GM12891 (cell line): ENCODE data around the gene SAGE1. TPM values are rescaled to one million over a fixed set of nuclear protein-coding genes. Genes with fewer than 3 reads are reported as not detected.
"Not testable (repeated sequence)": the region's sequence is repeated elsewhere in the genome, so short reads cannot be mapped to it uniquely, and the experiment has no call there.

Experiments used
- DNase-seq: peaks from one replicate; pipeline ENCODE4 v3.0.0; 2011; ENCODE audit warnings: low spot score; ENCODE audit not compliant: insufficient read length
- FAIRE-seq: peaks from 2 replicates; lab custom pipeline; 2011; peaks lifted over from hg19 to GRCh38; lab: Jason Lieb, UNC
- PAX5 ChIP-seq: IDR thresholded peaks from 2 replicates; pipeline ENCODE4 v1.6.1; 2011; ENCODE audit warnings: low read length, moderate library complexity, mild to moderate bottlenecking; ENCODE audit not compliant: insufficient read depth, severe bottlenecking
- POLR2A ChIP-seq: IDR thresholded peaks from 2 replicates; pipeline ENCODE4 v1.6.1; 2011; ENCODE audit warnings: low read depth, low read length, control low read depth
- POLR2AphosphoS5 ChIP-seq: IDR thresholded peaks from 2 replicates; pipeline ENCODE4 v1.6.1; 2011; ENCODE audit warnings: low read depth, low read length, control low read depth
- POU2F2 ChIP-seq: IDR thresholded peaks from 2 replicates; pipeline ENCODE4 v1.6.1; 2011; ENCODE audit warnings: low read depth, mild to moderate bottlenecking, control low read depth, low read length, moderate library complexity
- SPI1 ChIP-seq: IDR thresholded peaks from 2 replicates; pipeline ENCODE4 v1.6.1; 2011; ENCODE audit warnings: low read depth, low read length, control low read depth
- TAF1 ChIP-seq: IDR thresholded peaks from 2 replicates; pipeline ENCODE4 v1.6.1; 2011; ENCODE audit warnings: low read depth, low read length, control low read depth
- polyA plus RNA-seq: library from polyadenylated mRNA; unstranded; fragments of >200 nt; gene quantifications from one replicate; pipeline ENCODE4 v1.2.1, GENCODE V29; 2012; ENCODE audit warnings: low read depth, missing spikeins, inconsistent platforms; ENCODE audit not compliant: missing spikeins

Gene SAGE1, protein sequence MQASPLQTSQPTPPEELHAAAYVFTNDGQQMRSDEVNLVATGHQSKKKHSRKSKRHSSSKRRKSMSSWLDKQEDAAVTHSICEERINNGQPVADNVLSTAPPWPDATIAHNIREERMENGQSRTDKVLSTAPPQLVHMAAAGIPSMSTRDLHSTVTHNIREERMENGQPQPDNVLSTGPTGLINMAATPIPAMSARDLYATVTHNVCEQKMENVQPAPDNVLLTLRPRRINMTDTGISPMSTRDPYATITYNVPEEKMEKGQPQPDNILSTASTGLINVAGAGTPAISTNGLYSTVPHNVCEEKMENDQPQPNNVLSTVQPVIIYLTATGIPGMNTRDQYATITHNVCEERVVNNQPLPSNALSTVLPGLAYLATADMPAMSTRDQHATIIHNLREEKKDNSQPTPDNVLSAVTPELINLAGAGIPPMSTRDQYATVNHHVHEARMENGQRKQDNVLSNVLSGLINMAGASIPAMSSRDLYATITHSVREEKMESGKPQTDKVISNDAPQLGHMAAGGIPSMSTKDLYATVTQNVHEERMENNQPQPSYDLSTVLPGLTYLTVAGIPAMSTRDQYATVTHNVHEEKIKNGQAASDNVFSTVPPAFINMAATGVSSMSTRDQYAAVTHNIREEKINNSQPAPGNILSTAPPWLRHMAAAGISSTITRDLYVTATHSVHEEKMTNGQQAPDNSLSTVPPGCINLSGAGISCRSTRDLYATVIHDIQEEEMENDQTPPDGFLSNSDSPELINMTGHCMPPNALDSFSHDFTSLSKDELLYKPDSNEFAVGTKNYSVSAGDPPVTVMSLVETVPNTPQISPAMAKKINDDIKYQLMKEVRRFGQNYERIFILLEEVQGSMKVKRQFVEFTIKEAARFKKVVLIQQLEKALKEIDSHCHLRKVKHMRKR
- polyA plus RNA-seq = not detected

DNA sequence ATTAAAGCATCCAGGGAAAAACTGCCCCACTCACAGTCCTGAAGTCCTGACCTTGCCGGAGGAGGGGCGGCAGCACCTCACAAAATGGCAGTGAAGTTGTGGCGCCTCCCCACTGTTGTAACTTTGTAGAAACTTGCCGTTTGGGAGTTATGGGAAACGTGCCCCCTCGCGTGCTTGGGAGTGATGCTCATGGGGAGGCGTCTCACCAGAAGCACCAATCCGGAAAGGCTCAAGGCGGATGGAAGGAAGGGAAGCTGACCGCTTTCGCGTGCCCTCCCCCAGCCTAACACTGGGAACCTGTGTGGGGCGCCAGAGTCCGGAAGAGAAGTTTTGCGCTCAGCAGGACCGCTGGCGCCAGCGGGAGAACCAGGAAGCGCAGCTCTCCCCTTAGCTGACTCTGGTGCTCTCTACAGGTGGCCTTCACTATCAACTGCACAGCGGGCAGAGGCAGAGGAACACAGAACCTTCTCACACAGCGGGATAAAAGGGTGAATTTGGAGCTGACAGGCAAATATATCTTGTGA lies at the start of gene SAGE1, which contains the start of gene CT45A10:
Gene SAGE1 (plus strand): TSS at position 423 of the 524 bp plus-strand sequence. CDS start 2,527 bp downstream, outside the sequence.
Gene CT45A10 (minus strand): TSS at position 151 of the 524 bp plus-strand sequence. CDS start 8,100 bp downstream, outside the sequence.
- TF ChIP-seq POU2F2 (no peak), POLR2AphosphoS5 (no peak), SPI1 (no peak), TAF1 (no peak), POLR2A (no peak), PAX5 (no peak)
- no peak for FAIRE-seq
- DNase-seq = no peak

DNA sequence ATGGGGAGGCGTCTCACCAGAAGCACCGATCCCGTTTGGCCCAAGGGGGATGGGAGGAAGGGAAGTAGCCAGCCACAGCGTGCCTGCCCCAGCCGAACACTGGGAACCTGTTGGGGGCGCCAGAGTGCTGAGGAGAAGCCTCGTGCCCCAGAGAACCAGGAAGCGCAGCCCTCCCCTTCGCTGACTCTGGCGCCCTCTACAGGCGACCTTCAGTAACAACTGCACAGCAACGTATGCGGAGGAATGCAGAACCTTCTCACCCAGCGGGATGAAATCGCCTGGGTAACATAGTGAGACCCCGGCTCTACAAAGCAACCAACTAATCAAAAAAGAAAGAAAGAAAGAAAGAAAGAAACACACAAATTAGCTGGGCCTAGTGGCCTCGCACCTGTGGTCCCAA lies 39.1 kb upstream of the SAGE1 start, which contains the start of gene CT45A8:
Gene CT45A8 (minus strand): TSS at position 101 of the 400 bp plus-strand sequence. CDS start 3,755 bp downstream, outside the sequence.
- not testable (repeated sequence) for FAIRE-seq, DNase-seq

DNA sequence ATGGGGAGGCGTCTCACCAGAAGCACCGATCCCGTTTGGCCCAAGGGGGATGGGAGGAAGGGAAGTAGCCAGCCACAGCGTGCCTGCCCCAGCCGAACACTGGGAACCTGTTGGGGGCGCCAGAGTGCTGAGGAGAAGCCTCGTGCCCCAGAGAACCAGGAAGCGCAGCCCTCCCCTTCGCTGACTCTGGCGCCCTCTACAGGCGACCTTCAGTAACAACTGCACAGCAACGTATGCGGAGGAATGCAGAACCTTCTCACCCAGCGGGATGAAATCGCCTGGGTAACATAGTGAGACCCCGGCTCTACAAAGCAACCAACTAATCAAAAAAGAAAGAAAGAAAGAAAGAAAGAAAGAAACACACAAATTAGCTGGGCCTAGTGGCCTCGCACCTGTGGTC lies 21.8 kb upstream of the SAGE1 start, which contains the start of gene CT45A9:
Gene CT45A9 (minus strand): TSS at position 101 of the 400 bp plus-strand sequence. CDS start 3,751 bp downstream, outside the sequence.
- not testable (repeated sequence) for FAIRE-seq, DNase-seq

DNA sequence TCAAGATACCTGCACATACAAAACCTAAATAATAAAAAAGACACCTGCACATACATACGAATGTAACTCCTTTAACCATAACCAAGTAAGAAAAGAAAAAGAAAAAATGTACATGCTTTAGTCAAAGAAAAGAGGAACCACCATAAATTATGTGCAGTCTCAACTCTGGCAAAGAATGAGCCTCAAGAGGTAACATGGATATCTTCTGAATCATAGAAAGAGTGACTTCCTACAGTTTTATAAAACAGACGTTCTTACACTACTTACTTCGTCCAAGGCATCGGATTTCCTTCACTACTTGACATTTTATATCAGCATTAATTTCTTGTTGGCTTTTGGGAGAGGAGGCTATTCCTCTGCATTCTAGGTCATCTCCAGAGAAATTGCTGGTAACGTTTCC lies 10.8 kb upstream of the SAGE1 start:
- FAIRE-seq, DNase-seq: not testable (repeated sequence)

DNA sequence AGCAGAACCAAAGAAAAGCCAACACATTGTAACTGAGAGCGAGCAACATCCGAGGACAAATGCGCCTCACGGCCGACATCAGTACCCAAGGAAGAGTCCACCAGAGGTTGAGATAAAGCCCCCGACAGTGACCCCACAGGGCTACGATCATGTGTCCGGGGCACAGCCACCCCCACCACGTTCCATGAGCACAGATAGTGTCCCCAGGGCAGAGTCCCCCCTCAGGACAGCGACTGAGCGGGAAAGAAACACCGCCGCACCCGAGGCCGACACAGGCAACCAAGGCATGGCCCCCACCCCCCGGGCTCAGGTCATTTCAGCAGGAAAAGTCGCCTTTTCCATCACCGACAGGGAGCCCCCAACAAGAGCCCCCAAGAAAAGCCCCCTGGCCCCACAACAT lies 5.3 kb upstream of the SAGE1 start:
- not testable (repeated sequence) for FAIRE-seq, DNase-seq

DNA sequence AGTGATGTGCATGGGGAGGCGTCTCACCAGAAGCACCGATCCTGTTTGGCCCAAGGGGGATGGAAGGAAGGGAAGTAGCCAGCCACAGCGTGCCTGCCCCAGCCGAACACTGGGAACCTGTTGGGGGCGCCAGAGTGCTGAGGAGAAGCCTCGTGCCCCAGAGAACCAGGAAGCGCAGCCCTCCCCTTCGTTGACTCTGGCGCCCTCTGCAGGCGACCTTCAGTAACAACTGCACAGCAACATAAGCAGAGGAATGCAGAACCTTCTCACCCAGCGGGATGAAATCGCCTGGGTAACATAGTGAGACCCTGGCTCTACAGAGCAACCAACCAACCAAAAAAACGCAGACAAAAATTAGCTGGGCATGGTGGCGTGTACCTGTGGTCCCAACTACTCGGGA lies 4.5 kb upstream of the SAGE1 start:
- FAIRE-seq, DNase-seq: not testable (repeated sequence)

DNA sequence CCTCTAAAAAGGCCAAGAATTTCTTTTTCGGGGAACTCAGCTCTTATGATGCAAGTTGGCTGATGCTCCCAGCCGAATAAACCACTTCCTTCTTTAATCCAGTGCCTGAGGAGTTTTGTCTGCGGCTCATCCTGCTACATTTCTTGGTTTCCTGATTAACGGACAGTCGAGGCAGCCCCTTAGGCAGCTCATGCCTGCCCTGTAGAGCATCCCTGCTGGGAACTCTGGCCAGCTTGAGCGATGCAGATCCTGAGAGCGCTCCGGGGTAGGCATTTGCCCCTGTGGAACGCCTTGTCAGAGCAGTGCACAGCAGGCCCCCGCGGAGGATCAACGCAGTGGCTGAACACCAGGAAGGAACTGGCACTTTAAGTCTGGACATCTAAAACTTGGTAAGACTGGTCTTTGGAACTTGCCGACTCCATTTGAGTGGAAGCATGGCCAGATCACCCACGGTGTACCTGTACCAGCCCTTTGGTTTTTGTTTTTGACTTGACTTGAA lies 3.4 kb upstream of the SAGE1 start:
- no peak for TF ChIP-seq SPI1
- DNase-seq (no peak), FAIRE-seq (no peak)

DNA sequence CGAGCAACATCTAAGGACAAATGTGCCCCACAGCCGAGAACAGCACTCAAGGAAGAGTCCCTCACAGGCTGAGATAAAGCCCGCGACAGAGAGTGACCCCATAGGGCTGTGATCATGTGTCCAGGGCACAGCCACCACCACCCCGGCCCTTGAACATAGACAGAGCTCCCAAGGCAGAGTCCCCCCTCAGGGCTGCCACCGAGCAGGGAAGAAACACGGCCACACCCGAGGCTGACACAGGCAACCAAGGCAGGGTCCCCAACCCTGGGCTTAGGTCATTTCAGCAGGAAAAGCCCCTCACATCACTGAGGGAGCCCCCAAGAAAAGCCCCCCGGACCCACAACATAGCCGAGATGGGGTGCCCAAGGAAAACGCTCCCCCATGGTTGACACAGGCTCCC lies 735 bp upstream of the SAGE1 start:
- no peak for DNase-seq
- no peak for FAIRE-seq
- no peak for TF ChIP-seq TAF1
- no peak for TF ChIP-seq PAX5
- TF ChIP-seq SPI1 = no peak
- no peak for TF ChIP-seq POU2F2
- TF ChIP-seq POLR2AphosphoS5 = no peak
- TF ChIP-seq POLR2A = no peak

DNA sequence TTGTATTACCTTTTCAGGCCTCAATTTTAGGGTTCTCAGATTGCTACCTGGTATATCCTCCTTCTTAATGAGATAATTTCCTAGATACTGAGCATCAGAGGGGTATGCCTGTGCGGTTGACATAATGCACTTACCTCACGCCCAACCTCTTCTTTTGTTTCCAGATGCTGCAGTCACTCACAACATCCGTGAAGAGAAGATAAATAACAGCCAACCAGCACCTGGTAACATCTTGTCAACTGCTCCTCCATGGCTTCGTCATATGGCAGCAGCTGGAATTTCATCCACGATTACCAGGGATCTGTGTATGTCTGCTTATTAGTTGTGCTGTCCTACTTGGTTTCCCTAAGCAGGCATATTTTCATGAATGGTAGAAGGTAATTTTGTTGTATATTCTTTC lies 16.7 kb downstream of the SAGE1 start:
- FAIRE-seq (no peak), DNase-seq (no peak)
- TF ChIP-seq POLR2A (no peak), POLR2AphosphoS5 (no peak), SPI1 (no peak), PAX5 (no peak), TAF1 (no peak), POU2F2 (no peak)

DNA sequence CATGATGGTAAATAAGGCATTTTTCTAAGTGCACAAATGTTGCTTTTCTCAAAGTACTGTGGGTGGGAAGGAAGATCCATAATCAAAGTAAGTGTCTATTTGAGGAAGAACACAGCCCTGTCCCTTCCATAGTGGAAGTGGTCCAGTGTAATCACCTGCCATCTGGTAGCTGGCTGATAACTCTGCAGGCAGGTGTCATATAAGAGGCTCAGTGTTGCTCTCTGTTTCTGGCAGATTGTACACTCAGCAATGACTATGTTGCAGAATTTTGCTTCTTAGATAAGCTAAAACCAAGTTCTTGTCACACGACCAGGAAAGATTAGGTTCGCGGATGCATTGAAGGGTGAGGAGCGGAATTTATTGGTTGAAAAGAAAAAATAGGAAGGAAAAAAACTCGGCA lies 20.9 kb downstream of the SAGE1 start:
- TF ChIP-seq POLR2AphosphoS5 (no peak), POU2F2 (no peak), POLR2A (no peak), TAF1 (no peak), PAX5 (no peak), SPI1 (no peak)
- FAIRE-seq = no peak
- DNase-seq = no peak

DNA sequence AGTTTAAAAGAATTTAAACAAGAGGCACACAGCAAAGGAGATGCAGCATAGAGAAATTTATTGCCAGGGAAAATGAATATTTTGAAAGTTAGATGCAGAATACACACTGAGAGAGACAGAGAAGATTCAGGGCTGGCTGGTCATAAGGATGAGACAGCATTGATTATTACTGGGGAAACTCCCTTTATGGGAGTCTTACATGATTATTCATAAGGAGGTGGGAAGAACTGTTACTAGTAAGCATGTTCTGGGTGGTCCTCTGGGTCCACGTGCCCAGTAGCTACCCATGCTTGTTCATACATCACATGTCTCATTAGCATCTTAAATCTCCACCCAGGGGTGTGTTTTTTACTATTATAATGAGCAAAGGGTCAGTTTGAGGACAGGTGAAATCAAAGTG lies 27.0 kb downstream of the SAGE1 start:
- DNase-seq, FAIRE-seq: not testable (repeated sequence)
